ENCODE data around the gene RUVBL1. TPM values are rescaled to one million over a fixed set of nuclear protein-coding genes. Genes with fewer than 3 reads are reported as not detected.

The RUVBL1 gene
- total and polyA plus RNA-seq, 10 of the 15 experiments (the other 5 are each of a cell fraction or from before 2014, with no cell fraction given) = 15.2 to 142 (median 84.2) TPM

DNA sequence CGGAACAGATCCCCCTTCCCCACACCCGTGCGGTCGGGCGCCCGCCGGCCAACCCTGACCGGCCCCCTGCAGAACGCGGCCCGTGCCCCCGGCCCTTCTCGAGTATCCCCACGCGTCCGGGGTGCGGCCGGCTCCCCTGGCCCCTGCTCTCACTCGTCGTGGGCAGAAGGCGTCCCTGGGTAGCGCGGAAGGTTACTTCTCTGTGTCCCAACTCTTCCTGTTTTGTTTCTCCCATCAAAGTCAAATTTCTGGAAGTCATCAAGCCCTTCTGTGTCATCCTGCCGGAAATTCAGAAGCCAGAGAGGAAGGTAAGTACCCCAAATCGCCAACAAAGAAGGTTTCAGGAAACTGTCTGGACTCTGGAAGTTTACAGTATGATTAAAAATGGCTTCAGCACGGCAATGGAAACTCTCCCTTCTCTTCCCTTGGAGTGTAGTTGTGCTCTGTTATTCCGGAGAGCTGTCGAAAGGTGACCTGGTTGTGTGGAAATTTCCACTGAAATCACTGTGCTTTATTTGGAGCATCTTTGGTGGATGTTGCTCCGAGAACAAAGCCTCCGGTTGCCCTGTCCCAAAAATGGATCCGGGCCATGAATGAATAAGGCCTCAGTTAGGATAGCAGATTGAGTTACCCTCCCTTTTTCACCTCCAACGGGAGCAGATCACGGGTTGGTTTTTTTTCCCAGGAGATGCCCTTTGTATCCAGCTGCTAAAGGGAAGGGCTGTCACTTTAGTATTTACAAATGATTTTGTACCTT is 70.8 kb downstream of the RUVBL1 start:
- H3K79me2 ChIP-seq (ENCODE audit: control insufficient read depth, insufficient read depth, low read length) = peaks cover 57% of the 10 kb centered on the region
- peak overlapping the region; percentile 93 for H3K4me2 ChIP-seq (ENCODE audit: control insufficient read depth, insufficient read depth)
- H3K27ac ChIP-seq (ENCODE audit: control insufficient read depth, insufficient read depth) = peak overlapping the region; percentile 79
- H4K20me1 ChIP-seq (ENCODE audit: control insufficient read depth, insufficient read depth) = peaks cover 3% of the 10 kb centered on the region; the same call in 1 of the 2 replicates
- RAD21 ChIA-PET (ENCODE audit: unreplicated experiment) = interaction anchor here (0.6 kb wide), 1 partner anchor 826 kb away, joined by 3 read pairs; no protein-coding TSS in a partner anchor
- DNase-seq (ENCODE audit: low read depth, low spot score) (no peak), FAIRE-seq (peak; percentile 23), ATAC-seq (peak; percentile 26)
- POLR2A ChIA-PET = interaction anchor here (0.6 to 1.4 kb wide), 3 partner anchors 68 to 298 kb away, joined by 3 to 5 read pairs (median 3); no protein-coding TSS in a partner anchor
- peak overlapping the region; percentile 72 for H2AFZ ChIP-seq (ENCODE audit: control insufficient read depth, low read depth, low read length)
- H3K4me1 ChIP-seq (ENCODE audit: control insufficient read depth, insufficient read depth, low read length) = peaks cover 15% of the 10 kb centered on the region; the same call in 1 of the 2 replicates
- peaks cover 3 to 23% of the 10 kb centered on the region in 2 experiments for H3K36me3 ChIP-seq (ENCODE audit: control insufficient read depth in 2 of 2, insufficient read depth in 2 of 2, low read length in 1 of 2)
- TF ChIP-seq SUPT20H (IDR thresholded peaks at IDR 0.05; ENCODE audit: borderline replicate concordance, control insufficient read depth, low read depth, low read length) (no peak), ZZZ3 (IDR thresholded peaks at IDR 0.05; ENCODE audit: control insufficient read depth, insufficient read length, low read depth) (no peak), EED (IDR thresholded peaks at IDR 0.05; ENCODE audit: low read depth) (0 out of 2 replicates have a peak, but pooled peaks have one; percentile 30), ZNF207 (IDR thresholded peaks at IDR 0.05; ENCODE audit: borderline replicate concordance) (peak; percentile 44; the same call in 1 of the 2 replicates), JUND (IDR thresholded peaks at IDR 0.05; ENCODE audit: low read depth, low read length) (no peak), STAT1 (conservative IDR thresholded peaks at IDR 0.05) (0 out of 2 replicates have a peak, but pooled peaks have one; percentile 28), RBBP5 (conservative IDR thresholded peaks at IDR 0.05) (no peak), HDAC2 (IDR thresholded peaks at IDR 0.05) (no peak), POLR2AphosphoS5 (IDR thresholded peaks at IDR 0.05; ENCODE audit: low read length) (no peak; the same call in 1 of the 2 replicates), SMAD5 (IDR thresholded peaks at IDR 0.05; ENCODE audit: low read depth) (peak; percentile 10; the same call in 1 of the 2 replicates), YBX1 (IDR thresholded peaks at IDR 0.05) (no peak), SIN3A (IDR thresholded peaks at IDR 0.05; ENCODE audit: low read depth, low read length) (peak; percentile 7; the same call in 1 of the 2 replicates), YY1 (IDR thresholded peaks at IDR 0.05; ENCODE audit: low read depth, low read length) (peak; percentile 61; the same call in 1 of the 2 replicates)
- TF ChIP-seq, protein P1, sequence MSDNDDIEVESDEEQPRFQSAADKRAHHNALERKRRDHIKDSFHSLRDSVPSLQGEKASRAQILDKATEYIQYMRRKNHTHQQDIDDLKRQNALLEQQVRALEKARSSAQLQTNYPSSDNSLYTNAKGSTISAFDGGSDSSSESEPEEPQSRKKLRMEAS (IDR thresholded peaks at IDR 0.05; ENCODE audit: low read depth, low read length) = no peak
- TF ChIP-seq, protein P2, sequence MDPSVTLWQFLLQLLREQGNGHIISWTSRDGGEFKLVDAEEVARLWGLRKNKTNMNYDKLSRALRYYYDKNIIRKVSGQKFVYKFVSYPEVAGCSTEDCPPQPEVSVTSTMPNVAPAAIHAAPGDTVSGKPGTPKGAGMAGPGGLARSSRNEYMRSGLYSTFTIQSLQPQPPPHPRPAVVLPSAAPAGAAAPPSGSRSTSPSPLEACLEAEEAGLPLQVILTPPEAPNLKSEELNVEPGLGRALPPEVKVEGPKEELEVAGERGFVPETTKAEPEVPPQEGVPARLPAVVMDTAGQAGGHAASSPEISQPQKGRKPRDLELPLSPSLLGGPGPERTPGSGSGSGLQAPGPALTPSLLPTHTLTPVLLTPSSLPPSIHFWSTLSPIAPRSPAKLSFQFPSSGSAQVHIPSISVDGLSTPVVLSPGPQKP (IDR thresholded peaks at IDR 0.05; ENCODE audit: low read depth, low read length) = peak; percentile 5; the same call in 1 of the 2 replicates
- TF ChIP-seq, protein P3, sequence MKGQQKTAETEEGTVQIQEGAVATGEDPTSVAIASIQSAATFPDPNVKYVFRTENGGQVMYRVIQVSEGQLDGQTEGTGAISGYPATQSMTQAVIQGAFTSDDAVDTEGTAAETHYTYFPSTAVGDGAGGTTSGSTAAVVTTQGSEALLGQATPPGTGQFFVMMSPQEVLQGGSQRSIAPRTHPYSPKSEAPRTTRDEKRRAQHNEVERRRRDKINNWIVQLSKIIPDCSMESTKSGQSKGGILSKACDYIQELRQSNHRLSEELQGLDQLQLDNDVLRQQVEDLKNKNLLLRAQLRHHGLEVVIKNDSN (IDR thresholded peaks at IDR 0.05; ENCODE audit: borderline replicate concordance, extremely low read length, insufficient read depth, low read depth, low read length) = no peak
- TF ChIP-seq, protein P4, sequence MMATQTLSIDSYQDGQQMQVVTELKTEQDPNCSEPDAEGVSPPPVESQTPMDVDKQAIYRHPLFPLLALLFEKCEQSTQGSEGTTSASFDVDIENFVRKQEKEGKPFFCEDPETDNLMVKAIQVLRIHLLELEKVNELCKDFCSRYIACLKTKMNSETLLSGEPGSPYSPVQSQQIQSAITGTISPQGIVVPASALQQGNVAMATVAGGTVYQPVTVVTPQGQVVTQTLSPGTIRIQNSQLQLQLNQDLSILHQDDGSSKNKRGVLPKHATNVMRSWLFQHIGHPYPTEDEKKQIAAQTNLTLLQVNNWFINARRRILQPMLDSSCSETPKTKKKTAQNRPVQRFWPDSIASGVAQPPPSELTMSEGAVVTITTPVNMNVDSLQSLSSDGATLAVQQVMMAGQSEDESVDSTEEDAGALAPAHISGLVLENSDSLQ (IDR thresholded peaks at IDR 0.05) = no peak
- TF ChIP-seq, protein P5, sequence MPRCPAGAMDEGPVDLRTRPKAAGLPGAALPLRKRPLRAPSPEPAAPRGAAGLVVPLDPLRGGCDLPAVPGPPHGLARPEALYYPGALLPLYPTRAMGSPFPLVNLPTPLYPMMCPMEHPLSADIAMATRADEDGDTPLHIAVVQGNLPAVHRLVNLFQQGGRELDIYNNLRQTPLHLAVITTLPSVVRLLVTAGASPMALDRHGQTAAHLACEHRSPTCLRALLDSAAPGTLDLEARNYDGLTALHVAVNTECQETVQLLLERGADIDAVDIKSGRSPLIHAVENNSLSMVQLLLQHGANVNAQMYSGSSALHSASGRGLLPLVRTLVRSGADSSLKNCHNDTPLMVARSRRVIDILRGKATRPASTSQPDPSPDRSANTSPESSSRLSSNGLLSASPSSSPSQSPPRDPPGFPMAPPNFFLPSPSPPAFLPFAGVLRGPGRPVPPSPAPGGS (IDR thresholded peaks at IDR 0.05; ENCODE audit: borderline replicate concordance, insufficient read depth, low read depth, low read length, poor library complexity, severe bottlenecking) = peak; percentile 7
- in situ Hi-C loops (cut with MboI) = no loop called here
- H3K9ac ChIP-seq (ENCODE audit: control insufficient read depth, insufficient read depth, low read length) = peak overlapping the region; percentile 87
- WGBS (ENCODE audit: insufficient coverage, insufficient replicate concordance, low lambda C conversion rate, missing lambda C conversion rate) = 4% methylated on average over 30 of the region's 33 CpGs
- CTCF ChIA-PET = interaction anchor here (1.5 to 5.0 kb wide), 3 partner anchors 14 to 81 kb away, joined by 5 to 37 read pairs (median 6); no protein-coding TSS in a partner anchor
- SMC1A ChIA-PET (ENCODE audit: uncharacterized antibody, unreplicated experiment) = interaction anchor here (0.9 to 1.5 kb wide), 4 partner anchors 13 to 218 kb away, joined by 3 to 4 read pairs (median 3); no protein-coding TSS in a partner anchor
- intact Hi-C loops (cut with micrococcal nuclease; ENCODE audit: unreplicated experiment) = loop anchor here (5.0 to 10.0 kb wide), 2 partner anchors 318 to 465 kb away; no protein-coding TSS in a partner anchor
- no peaks in the 10 kb centered on the region for H3K27me3 ChIP-seq (replicated peaks in 1 of 2; ENCODE audit: control insufficient read depth in 2 of 2, insufficient read depth in 2 of 2, low read length in 1 of 2)
- no peaks in the 10 kb centered on the region for H3K9me3 ChIP-seq (replicated peaks; ENCODE audit: control insufficient read depth, insufficient read depth, low read length)
- peak overlapping the region; percentile 94 for H3K4me3 ChIP-seq
- TSS peak; percentile 71 for BruUV-seq (replicated peaks)
